PC-3 (cell line): ENCODE results near the gene PPARG.

Experiments
- CTCF ChIP-seq: fragments of 300-600 bp; sonication (generic); conservative IDR thresholded peaks from 2 replicates; pipeline ENCODE4 v1.5.1; 2017; ENCODE audit warnings: antibody characterized with exemption, low read depth, mild to moderate bottlenecking, low read length
- EZH2phosphoT487 ChIP-seq: fragments of 300-600 bp; sonication (generic); IDR thresholded peaks from 2 replicates; pipeline ENCODE4 v1.6.1; 2018; ENCODE audit warnings: mild to moderate bottlenecking, antibody characterized with exemption, low read length, borderline replicate concordance

GRCh38 chr3:12294885-12295580 is 6.2 kb downstream of the PPARG start:
- TF ChIP-seq CTCF, result no peak
- TF ChIP-seq EZH2phosphoT487, result no peak
